Measurements from ENCODE around the gene DERA. TPM values are rescaled to one million over a fixed set of nuclear protein-coding genes. Genes with fewer than 3 reads are reported as not detected.
"Not testable (repeated sequence)": the region's sequence is repeated elsewhere in the genome, so short reads cannot be mapped to it uniquely, and the experiment has no call there.

Gene DERA
- total and polyA plus RNA-seq, 2 of the 8 experiments (the other 6 are each of a cell fraction or from before 2014, with no cell fraction given), result 13.1 to 17.1 TPM

- H3K4me2 ChIP-seq (ENCODE audit: insufficient read depth in 1 of 2, low read depth in 2 of 2, low read length in 2 of 2); H3K14ac ChIP-seq (ENCODE audit: insufficient read length); H3K23me2 ChIP-seq (ENCODE audit: low read depth, low read length); H4K20me1 ChIP-seq (replicated peaks in 1 of 2; ENCODE audit: control insufficient read depth in 1 of 2, insufficient read depth in 2 of 2, low read length in 2 of 2); H3K9me3 ChIP-seq (ENCODE audit: insufficient read depth in 2 of 2, low read depth in 1 of 2, low read length in 1 of 2); H3K79me2 ChIP-seq (ENCODE audit: control insufficient read depth in 1 of 2, insufficient read depth in 2 of 2, low read length in 2 of 2); H3K27ac ChIP-seq (ENCODE audit: low read depth, low read length); H2BK20ac ChIP-seq (ENCODE audit: low read length); H4K8ac ChIP-seq (ENCODE audit: extremely low read depth, insufficient read depth, low read length); H2BK12ac ChIP-seq (ENCODE audit: low read depth, low read length); H3K9ac ChIP-seq (replicated peaks in 1 of 4; ENCODE audit: extremely low read depth in 1 of 4, low read depth in 3 of 4, low read length in 3 of 4); POLR2A ChIA-PET (ENCODE audit: partially characterized antibody); H4K91ac ChIP-seq (replicated peaks; ENCODE audit: insufficient read length, low read length); H4K5ac ChIP-seq (ENCODE audit: insufficient read length, low read depth, low read length); H2AK5ac ChIP-seq (ENCODE audit: low read depth, low read length); FAIRE-seq; H2BK120ac ChIP-seq (replicated peaks; ENCODE audit: low read depth, low read length); H3K79me1 ChIP-seq (ENCODE audit: low read depth, low read length); H2BK5ac ChIP-seq (ENCODE audit: low read depth, low read length); H3K36me3 ChIP-seq (ENCODE audit: control insufficient read depth in 2 of 4, insufficient read depth in 4 of 4, low read length in 3 of 4); H3K23ac ChIP-seq (ENCODE audit: insufficient read length); DNase-seq (ENCODE audit: low read depth in 1 of 2, low spot score in 2 of 2); H2BK15ac ChIP-seq (ENCODE audit: low read length); H3K27me3 ChIP-seq (replicated peaks in 1 of 4; ENCODE audit: control insufficient read depth in 3 of 4, extremely low read depth in 1 of 4, insufficient read depth in 3 of 4, low read length in 3 of 4); H3K18ac ChIP-seq (ENCODE audit: extremely low read depth, low read length); H3K4me3 ChIP-seq (ENCODE audit: extremely low read depth in 1 of 4, insufficient read depth in 2 of 4, low read depth in 3 of 4, low read length in 4 of 4); H3K4ac ChIP-seq (replicated peaks; ENCODE audit: insufficient read length, low read depth, low read length); H3K56ac ChIP-seq (replicated peaks; ENCODE audit: insufficient read length, low read depth, low read length); H3K4me1 ChIP-seq (replicated peaks in 1 of 4; ENCODE audit: control insufficient read depth in 3 of 4, insufficient read depth in 4 of 4, low read length in 3 of 4); H2AFZ ChIP-seq (ENCODE audit: low read length): not testable (repeated sequence)
- WGBS, 2 experiments (ENCODE audit: extremely low coverage in 1 of 2, insufficient coverage in 1 of 2, insufficient read length in 1 of 2, insufficient replicate concordance in 2 of 2, low coverage in 1 of 2, low lambda C conversion rate in 2 of 2, missing lambda C conversion rate in 1 of 2), result 91% methylated on average over 3 of the region's 3 CpGs; no CpG with 5 or more reads in 1 of the 2 experiments
- CTCF ChIA-PET (ENCODE audit: partially characterized antibody), result interaction anchor here (0.5 to 6.7 kb wide), 5 partner anchors 13 to 1624 kb away, joined by 3 to 59 read pairs (median 3); no protein-coding TSS in a partner anchor
These were observed 55.9 kb downstream of the DERA start for GRCh38 chr12:15967053-15967452.
